Activated naive CD8-positive, alpha-beta T cell treated with anti-CD3 and anti-CD28 coated beads for 36 hours (primary cell): Measurements from ENCODE around the gene DOP1B. TPM values are rescaled to one million over a fixed set of nuclear protein-coding genes. Genes with fewer than 3 reads are reported as not detected.

Source experiments
- DNase-seq: peaks from one replicate; pipeline ENCODE4 v3.0.0; 2021
- H3K27ac Mint-ChIP-seq: one replicate; pipeline ENCODE4 v1.8.0; 2022; ENCODE audit warnings: mild to moderate bottlenecking, moderate library complexity, mixed read lengths
- H3K27me3 Mint-ChIP-seq: one replicate; pipeline ENCODE4 v1.8.0; 2022; ENCODE audit warnings: mild to moderate bottlenecking, mixed read lengths
- H3K36me3 Mint-ChIP-seq: one replicate; pipeline ENCODE4 v1.8.0; 2021; ENCODE audit warnings: mild to moderate bottlenecking, mixed read lengths
- H3K4me1 Mint-ChIP-seq: one replicate; pipeline ENCODE4 v1.8.0; 2021; ENCODE audit warnings: mixed read lengths
- H3K4me3 Mint-ChIP-seq: one replicate; pipeline ENCODE4 v1.8.0; 2022; ENCODE audit warnings: mild to moderate bottlenecking, moderate library complexity, mixed read lengths
- H3K9me3 Mint-ChIP-seq: one replicate; pipeline ENCODE4 v1.8.0; 2022; ENCODE audit warnings: mixed read lengths
- total RNA-seq, 2 experiments: library from RNA; stranded (reverse); gene quantifications; one replicate each; pipeline ENCODE4 v1.2.3, GENCODE V29; 2021

DOP1B gene
- 10 to 100 TPM in 1 of 2 experiments, 1 to 10 TPM in 1; 9.9 to 10.9 TPM for total RNA-seq

- Mint-ChIP-seq H3K4me1 (peaks cover 17% of the 10 kb centered on the region), H3K9me3 (no peaks in the 10 kb centered on the region), H3K27me3 (no peaks in the 10 kb centered on the region), H3K27ac (no peak within 1 kb of the TSS), H3K36me3 (peaks cover 4% of the 10 kb centered on the region), H3K4me3 (peak within 1 kb of the TSS; percentile 82)
- DNase-seq, result peak; percentile 55
Measured at GRCh38 chr21:36156815-36157670, at the start of gene DOP1B. TSS of gene DOP1B (plus strand) at chr21:36156824. CDS start at chr21:36164734, 7,910 bp downstream.

- Mint-ChIP-seq H3K36me3 (no peaks in the 10 kb centered on the region), H3K27ac (no peak overlapping the region), H3K4me3 (no peak overlapping the region), H3K9me3 (no peaks in the 10 kb centered on the region), H3K4me1 (peaks cover 23% of the 10 kb centered on the region), H3K27me3 (peaks cover 26% of the 10 kb centered on the region)
- DNase-seq, result no peak
Measured at GRCh38 chr21:36109868-36110267, 46.8 kb upstream of the DOP1B start.

GRCh38 chr21:36111238-36111637 is 45.4 kb upstream of the DOP1B start:
- no peaks in the 10 kb centered on the region for H3K9me3 Mint-ChIP-seq
- DNase-seq, result no peak
- peaks cover 13% of the 10 kb centered on the region for H3K27me3 Mint-ChIP-seq
- H3K4me1 Mint-ChIP-seq, result peaks cover 21% of the 10 kb centered on the region
- no peaks in the 10 kb centered on the region for H3K36me3 Mint-ChIP-seq
- no peak overlapping the region for H3K27ac Mint-ChIP-seq
- H3K4me3 Mint-ChIP-seq, result no peak overlapping the region

GRCh38 chr21:36113647-36114428 is 42.8 kb upstream of the DOP1B start:
- peak overlapping the region; percentile 40 for H3K4me3 Mint-ChIP-seq
- H3K36me3 Mint-ChIP-seq, result no peaks in the 10 kb centered on the region
- DNase-seq, result no peak
- no peaks in the 10 kb centered on the region for H3K9me3 Mint-ChIP-seq
- no peaks in the 10 kb centered on the region for H3K27me3 Mint-ChIP-seq
- peaks cover 21% of the 10 kb centered on the region for H3K4me1 Mint-ChIP-seq
- H3K27ac Mint-ChIP-seq, result no peak overlapping the region

- Mint-ChIP-seq H3K4me1 (peaks cover 21% of the 10 kb centered on the region), H3K9me3 (no peaks in the 10 kb centered on the region), H3K36me3 (no peaks in the 10 kb centered on the region), H3K4me3 (no peak overlapping the region), H3K27ac (no peak overlapping the region), H3K27me3 (no peaks in the 10 kb centered on the region)
- DNase-seq, result no peak
Measured at GRCh38 chr21:36115138-36115730, 41.4 kb upstream of the DOP1B start.

GRCh38 chr21:36117286-36117741 is 39.3 kb upstream of the DOP1B start:
- no peak for DNase-seq
- Mint-ChIP-seq H3K9me3 (no peaks in the 10 kb centered on the region), H3K27ac (no peak overlapping the region), H3K27me3 (no peaks in the 10 kb centered on the region), H3K4me1 (peaks cover 20% of the 10 kb centered on the region), H3K36me3 (no peaks in the 10 kb centered on the region), H3K4me3 (no peak overlapping the region)

GRCh38 chr21:36120304-36120888 is 36.2 kb upstream of the DOP1B start:
- H3K4me1 Mint-ChIP-seq, result no peaks in the 10 kb centered on the region
- no peak overlapping the region for H3K27ac Mint-ChIP-seq
- DNase-seq, result no peak
- no peaks in the 10 kb centered on the region for H3K27me3 Mint-ChIP-seq
- H3K4me3 Mint-ChIP-seq, result no peak overlapping the region
- H3K9me3 Mint-ChIP-seq, result no peaks in the 10 kb centered on the region
- no peaks in the 10 kb centered on the region for H3K36me3 Mint-ChIP-seq

GRCh38 chr21:36122977-36123376 is 33.6 kb upstream of the DOP1B start:
- no peaks in the 10 kb centered on the region for H3K36me3 Mint-ChIP-seq
- H3K4me1 Mint-ChIP-seq, result no peaks in the 10 kb centered on the region
- H3K27ac Mint-ChIP-seq, result no peak overlapping the region
- H3K9me3 Mint-ChIP-seq, result no peaks in the 10 kb centered on the region
- DNase-seq, result no peak
- no peaks in the 10 kb centered on the region for H3K27me3 Mint-ChIP-seq
- H3K4me3 Mint-ChIP-seq, result no peak overlapping the region

GRCh38 chr21:36124395-36124794 is 32.2 kb upstream of the DOP1B start:
- Mint-ChIP-seq H3K36me3 (no peaks in the 10 kb centered on the region), H3K9me3 (no peaks in the 10 kb centered on the region), H3K27ac (no peak overlapping the region), H3K4me1 (peaks cover 2% of the 10 kb centered on the region), H3K27me3 (no peaks in the 10 kb centered on the region), H3K4me3 (no peak overlapping the region)
- DNase-seq, result no peak

GRCh38 chr21:36125512-36126207 is 31.0 kb upstream of the DOP1B start:
- Mint-ChIP-seq H3K9me3 (no peaks in the 10 kb centered on the region), H3K4me1 (peaks cover 7% of the 10 kb centered on the region), H3K27me3 (no peaks in the 10 kb centered on the region), H3K36me3 (no peaks in the 10 kb centered on the region), H3K4me3 (no peak overlapping the region), H3K27ac (no peak overlapping the region)
- DNase-seq, result peak; percentile 36

GRCh38 chr21:36126208-36126565 is 30.4 kb upstream of the DOP1B start:
- Mint-ChIP-seq H3K4me3 (no peak overlapping the region), H3K36me3 (no peaks in the 10 kb centered on the region), H3K4me1 (peaks cover 10% of the 10 kb centered on the region), H3K27me3 (no peaks in the 10 kb centered on the region), H3K27ac (no peak overlapping the region), H3K9me3 (no peaks in the 10 kb centered on the region)
- no peak for DNase-seq

- peaks cover 10% of the 10 kb centered on the region for H3K4me1 Mint-ChIP-seq
- no peaks in the 10 kb centered on the region for H3K36me3 Mint-ChIP-seq
- DNase-seq, result no peak
- no peaks in the 10 kb centered on the region for H3K27me3 Mint-ChIP-seq
- no peak overlapping the region for H3K4me3 Mint-ChIP-seq
- H3K27ac Mint-ChIP-seq, result no peak overlapping the region
- H3K9me3 Mint-ChIP-seq, result no peaks in the 10 kb centered on the region
Measured at GRCh38 chr21:36126621-36127110, 30.0 kb upstream of the DOP1B start.

- DNase-seq, result no peak
- Mint-ChIP-seq H3K27ac (no peak overlapping the region), H3K36me3 (peaks cover 2% of the 10 kb centered on the region), H3K4me3 (no peak overlapping the region), H3K4me1 (peaks cover 10% of the 10 kb centered on the region), H3K27me3 (peaks cover 4% of the 10 kb centered on the region), H3K9me3 (no peaks in the 10 kb centered on the region)
Measured at GRCh38 chr21:36127250-36127904, 29.2 kb upstream of the DOP1B start.

- no peak overlapping the region for H3K4me3 Mint-ChIP-seq
- H3K4me1 Mint-ChIP-seq, result peaks cover 10% of the 10 kb centered on the region
- DNase-seq, result no peak
- peaks cover 4% of the 10 kb centered on the region for H3K27me3 Mint-ChIP-seq
- no peak overlapping the region for H3K27ac Mint-ChIP-seq
- H3K36me3 Mint-ChIP-seq, result peaks cover 2% of the 10 kb centered on the region
- no peaks in the 10 kb centered on the region for H3K9me3 Mint-ChIP-seq
Measured at GRCh38 chr21:36127977-36128376, 28.6 kb upstream of the DOP1B start.
